Measurements from ENCODE around the gene SDE2.

SDE2 gene

GRCh38 chr1:226033582-226033981 lies 34.4 kb upstream of the SDE2 start:
- H3K27ac ChIP-seq (ENCODE audit: low read depth, low read length) = peak overlapping the region; percentile 33

GRCh38 chr1:226029568-226030225 lies 30.6 kb upstream of the SDE2 start:
- peaks cover 23 to 34% of the 10 kb centered on the region in 2 donors for H3K4me1 ChIP-seq (ENCODE audit: control insufficient read depth in 1 of 2, insufficient read depth in 2 of 2, low read length in 2 of 2)
- peak overlapping the region; percentile 76 for H3K27ac ChIP-seq (ENCODE audit: low read depth, low read length)
- no peak overlapping the region for H3K9ac ChIP-seq (ENCODE audit: low read depth in 1 of 2, low read length in 2 of 2)
- no peak overlapping the region for H3K4me3 ChIP-seq (ENCODE audit: low read depth in 1 of 2, low read length in 2 of 2)
- H3K9me3 ChIP-seq (ENCODE audit: control insufficient read depth in 1 of 2, low read length in 2 of 2) = no peaks in the 10 kb centered on the region
- no peaks in the 10 kb centered on the region for H3K36me3 ChIP-seq (ENCODE audit: control insufficient read depth in 1 of 2, insufficient read depth in 2 of 2, low read length in 2 of 2)
- no peaks in the 10 kb centered on the region for H3K27me3 ChIP-seq (ENCODE audit: control insufficient read depth in 1 of 2, insufficient read depth in 2 of 2, low read length in 2 of 2)

More at GRCh38 chr1:226033582-226033981, 34.4 kb upstream of the SDE2 start:
- Histone ChIP-seq H3K4me1 (ENCODE audit: control insufficient read depth in 1 of 2, insufficient read depth in 2 of 2, low read length in 2 of 2) (peaks cover 14 to 29% of the 10 kb centered on the region in 2 donors), H3K36me3 (ENCODE audit: control insufficient read depth in 1 of 2, insufficient read depth in 2 of 2, low read length in 2 of 2) (no peaks in the 10 kb centered on the region), H3K9ac (ENCODE audit: low read depth in 1 of 2, low read length in 2 of 2) (no peak overlapping the region), H3K4me3 (ENCODE audit: low read depth in 1 of 2, low read length in 2 of 2) (no peak overlapping the region), H3K9me3 (ENCODE audit: control insufficient read depth in 1 of 2, low read length in 2 of 2) (no peaks in the 10 kb centered on the region), H3K27me3 (ENCODE audit: control insufficient read depth in 1 of 2, insufficient read depth in 2 of 2, low read length in 2 of 2) (no peaks in the 10 kb centered on the region)

- Histone ChIP-seq H3K27ac (ENCODE audit: low read depth, low read length) (peak overlapping the region; percentile 76), H3K27me3 (ENCODE audit: control insufficient read depth in 1 of 2, insufficient read depth in 2 of 2, low read length in 2 of 2) (no peaks in the 10 kb centered on the region), H3K9me3 (ENCODE audit: control insufficient read depth in 1 of 2, low read length in 2 of 2) (no peaks in the 10 kb centered on the region), H3K4me1 (ENCODE audit: control insufficient read depth in 1 of 2, insufficient read depth in 2 of 2, low read length in 2 of 2) (peaks cover 19 to 28% of the 10 kb centered on the region in 2 donors), H3K4me3 (ENCODE audit: low read depth in 1 of 2, low read length in 2 of 2) (peak overlapping the region in 1 of 2 donors; percentile 3), H3K36me3 (ENCODE audit: control insufficient read depth in 1 of 2, insufficient read depth in 2 of 2, low read length in 2 of 2) (no peaks in the 10 kb centered on the region), H3K9ac (ENCODE audit: low read depth in 1 of 2, low read length in 2 of 2) (no peak overlapping the region)
Measured at GRCh38 chr1:226029093-226029496, 30.0 kb upstream of the SDE2 start.

- Histone ChIP-seq H3K4me1 (ENCODE audit: control insufficient read depth in 1 of 2, insufficient read depth in 2 of 2, low read length in 2 of 2) (peaks cover 19 to 23% of the 10 kb centered on the region in 2 donors), H3K27me3 (ENCODE audit: control insufficient read depth in 1 of 2, insufficient read depth in 2 of 2, low read length in 2 of 2) (no peaks in the 10 kb centered on the region), H3K27ac (ENCODE audit: low read depth, low read length) (no peak overlapping the region), H3K4me3 (ENCODE audit: low read depth in 1 of 2, low read length in 2 of 2) (no peak overlapping the region), H3K9ac (ENCODE audit: low read depth in 1 of 2, low read length in 2 of 2) (no peak overlapping the region), H3K9me3 (ENCODE audit: control insufficient read depth in 1 of 2, low read length in 2 of 2) (no peaks in the 10 kb centered on the region), H3K36me3 (ENCODE audit: control insufficient read depth in 1 of 2, insufficient read depth in 2 of 2, low read length in 2 of 2) (no peaks in the 10 kb centered on the region)
Measured at GRCh38 chr1:226027538-226028217, 28.5 kb upstream of the SDE2 start.

GRCh38 chr1:226026833-226027232 lies 27.7 kb upstream of the SDE2 start:
- H3K27ac ChIP-seq (ENCODE audit: low read depth, low read length) = no peak overlapping the region
- no peak overlapping the region for H3K9ac ChIP-seq (ENCODE audit: low read depth in 1 of 2, low read length in 2 of 2)
- H3K9me3 ChIP-seq (ENCODE audit: control insufficient read depth in 1 of 2, low read length in 2 of 2) = no peaks in the 10 kb centered on the region
- peaks cover 19 to 28% of the 10 kb centered on the region in 2 donors for H3K4me1 ChIP-seq (ENCODE audit: control insufficient read depth in 1 of 2, insufficient read depth in 2 of 2, low read length in 2 of 2)
- no peak overlapping the region for H3K4me3 ChIP-seq (ENCODE audit: low read depth in 1 of 2, low read length in 2 of 2)
- no peaks in the 10 kb centered on the region for H3K36me3 ChIP-seq (ENCODE audit: control insufficient read depth in 1 of 2, insufficient read depth in 2 of 2, low read length in 2 of 2)
- no peaks in the 10 kb centered on the region for H3K27me3 ChIP-seq (ENCODE audit: control insufficient read depth in 1 of 2, insufficient read depth in 2 of 2, low read length in 2 of 2)

- no peaks in the 10 kb centered on the region for H3K9me3 ChIP-seq (ENCODE audit: control insufficient read depth in 1 of 2, low read length in 2 of 2)
- no peak overlapping the region for H3K4me3 ChIP-seq (ENCODE audit: low read depth in 1 of 2, low read length in 2 of 2)
- H3K36me3 ChIP-seq (ENCODE audit: control insufficient read depth in 1 of 2, insufficient read depth in 2 of 2, low read length in 2 of 2) = no peaks in the 10 kb centered on the region
Measured at GRCh38 chr1:226023735-226024134, 24.6 kb upstream of the SDE2 start.

GRCh38 chr1:226021801-226022200 lies 22.7 kb upstream of the SDE2 start:
- no peaks in the 10 kb centered on the region for H3K36me3 ChIP-seq (ENCODE audit: control insufficient read depth in 1 of 2, insufficient read depth in 2 of 2, low read length in 2 of 2)
- no peak overlapping the region for H3K27ac ChIP-seq (ENCODE audit: low read depth, low read length)
- no peaks in the 10 kb centered on the region for H3K9me3 ChIP-seq (ENCODE audit: control insufficient read depth in 1 of 2, low read length in 2 of 2)
- H3K4me1 ChIP-seq (ENCODE audit: control insufficient read depth in 1 of 2, insufficient read depth in 2 of 2, low read length in 2 of 2) = peaks cover 6 to 15% of the 10 kb centered on the region in 2 donors
- H3K9ac ChIP-seq (ENCODE audit: low read depth in 1 of 2, low read length in 2 of 2) = no peak overlapping the region
- H3K27me3 ChIP-seq (ENCODE audit: control insufficient read depth in 1 of 2, insufficient read depth in 2 of 2, low read length in 2 of 2) = no peaks in the 10 kb centered on the region
- no peak overlapping the region for H3K4me3 ChIP-seq (ENCODE audit: low read depth in 1 of 2, low read length in 2 of 2)

More at GRCh38 chr1:226023735-226024134, 24.6 kb upstream of the SDE2 start:
- H3K27ac ChIP-seq (ENCODE audit: low read depth, low read length) = no peak overlapping the region
- H3K4me1 ChIP-seq (ENCODE audit: control insufficient read depth in 1 of 2, insufficient read depth in 2 of 2, low read length in 2 of 2) = peaks cover 16 to 25% of the 10 kb centered on the region in 2 donors
- no peak overlapping the region for H3K9ac ChIP-seq (ENCODE audit: low read depth in 1 of 2, low read length in 2 of 2)
- H3K27me3 ChIP-seq (ENCODE audit: control insufficient read depth in 1 of 2, insufficient read depth in 2 of 2, low read length in 2 of 2) = no peaks in the 10 kb centered on the region

- Histone ChIP-seq H3K36me3 (ENCODE audit: control insufficient read depth in 1 of 2, insufficient read depth in 2 of 2, low read length in 2 of 2) (no peaks in the 10 kb centered on the region), H3K27me3 (ENCODE audit: control insufficient read depth in 1 of 2, insufficient read depth in 2 of 2, low read length in 2 of 2) (no peaks in the 10 kb centered on the region), H3K9me3 (ENCODE audit: control insufficient read depth in 1 of 2, low read length in 2 of 2) (no peaks in the 10 kb centered on the region), H3K27ac (ENCODE audit: low read depth, low read length) (no peak overlapping the region), H3K4me3 (ENCODE audit: low read depth in 1 of 2, low read length in 2 of 2) (no peak overlapping the region), H3K4me1 (ENCODE audit: control insufficient read depth in 1 of 2, insufficient read depth in 2 of 2, low read length in 2 of 2) (peaks cover 6 to 15% of the 10 kb centered on the region in 2 donors), H3K9ac (ENCODE audit: low read depth in 1 of 2, low read length in 2 of 2) (no peak overlapping the region)
Measured at GRCh38 chr1:226021401-226021800, 22.3 kb upstream of the SDE2 start.

GRCh38 chr1:226019572-226019971 lies 20.4 kb upstream of the SDE2 start:
- Histone ChIP-seq H3K27me3 (ENCODE audit: control insufficient read depth in 1 of 2, insufficient read depth in 2 of 2, low read length in 2 of 2) (no peaks in the 10 kb centered on the region), H3K9me3 (ENCODE audit: control insufficient read depth in 1 of 2, low read length in 2 of 2) (no peaks in the 10 kb centered on the region), H3K27ac (ENCODE audit: low read depth, low read length) (no peak overlapping the region), H3K4me1 (ENCODE audit: control insufficient read depth in 1 of 2, insufficient read depth in 2 of 2, low read length in 2 of 2) (peaks cover 6 to 15% of the 10 kb centered on the region in 2 donors), H3K4me3 (ENCODE audit: low read depth in 1 of 2, low read length in 2 of 2) (no peak overlapping the region), H3K36me3 (ENCODE audit: control insufficient read depth in 1 of 2, insufficient read depth in 2 of 2, low read length in 2 of 2) (no peaks in the 10 kb centered on the region), H3K9ac (ENCODE audit: low read depth in 1 of 2, low read length in 2 of 2) (no peak overlapping the region)

GRCh38 chr1:226017070-226017469 lies 17.9 kb upstream of the SDE2 start:
- Histone ChIP-seq H3K9me3 (ENCODE audit: control insufficient read depth in 1 of 2, low read length in 2 of 2) (no peaks in the 10 kb centered on the region), H3K27ac (ENCODE audit: low read depth, low read length) (no peak overlapping the region), H3K27me3 (ENCODE audit: control insufficient read depth in 1 of 2, insufficient read depth in 2 of 2, low read length in 2 of 2) (no peaks in the 10 kb centered on the region), H3K4me3 (ENCODE audit: low read depth in 1 of 2, low read length in 2 of 2) (no peak overlapping the region), H3K4me1 (ENCODE audit: control insufficient read depth in 1 of 2, insufficient read depth in 2 of 2, low read length in 2 of 2) (peaks cover 6 to 13% of the 10 kb centered on the region in 2 donors), H3K9ac (ENCODE audit: low read depth in 1 of 2, low read length in 2 of 2) (no peak overlapping the region), H3K36me3 (ENCODE audit: control insufficient read depth in 1 of 2, insufficient read depth in 2 of 2, low read length in 2 of 2) (no peaks in the 10 kb centered on the region)

Data from duodenal mucosa (tissue), 2 donors.